T-helper 2 cell treated with Interferon-gamma antibody and Interleukin-4, amounts not matched to agents 5 μg/mL and 100 μg/mL, for 36 hours (primary cell): ENCODE data around the gene IVNS1ABP.
A peak's percentile ranks its signal among the peaks of the same experiment; 100 is the strongest.
"Not testable (repeated sequence)": the region's sequence is repeated elsewhere in the genome, so short reads cannot be mapped to it uniquely, and the experiment has no call there.

ENCODE experiments used
- DNase-seq: peaks from one replicate; pipeline ENCODE4 v3.0.0; 2021; ENCODE audit warnings: low spot score
- H3K27ac Mint-ChIP-seq: one replicate; pipeline ENCODE4 v1.8.0; 2021; ENCODE audit warnings: mild to moderate bottlenecking, mixed read lengths
- H3K27me3 Mint-ChIP-seq: one replicate; pipeline ENCODE4 v1.8.0; 2021; ENCODE audit warnings: low read depth, mixed read lengths
- H3K36me3 Mint-ChIP-seq: one replicate; pipeline ENCODE4 v1.8.0; 2021; ENCODE audit warnings: low read depth, mixed read lengths
- H3K4me1 Mint-ChIP-seq: one replicate; pipeline ENCODE4 v1.8.0; 2021; ENCODE audit warnings: low read depth, mixed read lengths
- H3K4me3 Mint-ChIP-seq: one replicate; pipeline ENCODE4 v1.8.0; 2022; ENCODE audit warnings: mild to moderate bottlenecking, moderate library complexity, mixed read lengths
- H3K9me3 Mint-ChIP-seq: one replicate; pipeline ENCODE4 v1.8.0; 2021; ENCODE audit warnings: mixed read lengths

IVNS1ABP gene

DNA sequence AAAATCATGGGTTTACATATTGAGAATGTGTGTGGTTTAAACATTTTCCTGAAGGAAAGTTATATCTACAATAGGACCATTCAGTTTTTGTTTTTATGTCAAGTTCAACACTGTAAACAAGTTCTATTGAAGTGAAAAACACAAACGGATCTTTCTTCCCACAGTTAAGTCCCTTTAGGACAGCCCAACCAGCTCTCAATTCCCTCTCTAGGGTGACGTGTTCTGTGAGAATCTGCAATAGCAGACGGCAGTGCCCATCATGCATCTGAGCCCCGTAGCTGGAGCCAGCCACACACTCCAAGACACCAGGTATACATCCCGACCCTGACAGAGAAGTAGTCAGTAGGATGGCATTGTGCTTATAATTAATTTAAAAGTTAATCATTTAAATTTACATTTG, 26.3 kb upstream of the IVNS1ABP start:
- Mint-ChIP-seq H3K27me3 (no peaks in the 10 kb centered on the region), H3K9me3 (peaks cover 3% of the 10 kb centered on the region), H3K27ac (no peak overlapping the region), H3K4me3 (no peak overlapping the region), H3K4me1 (peaks cover 43% of the 10 kb centered on the region), H3K36me3 (peaks cover 7% of the 10 kb centered on the region)
- no peak for DNase-seq

GRCh38 chr1:185342672-185343259, 25.7 kb upstream of the IVNS1ABP start:
- H3K4me1 Mint-ChIP-seq, result peaks cover 44% of the 10 kb centered on the region
- peaks cover 7% of the 10 kb centered on the region for H3K36me3 Mint-ChIP-seq

DNA sequence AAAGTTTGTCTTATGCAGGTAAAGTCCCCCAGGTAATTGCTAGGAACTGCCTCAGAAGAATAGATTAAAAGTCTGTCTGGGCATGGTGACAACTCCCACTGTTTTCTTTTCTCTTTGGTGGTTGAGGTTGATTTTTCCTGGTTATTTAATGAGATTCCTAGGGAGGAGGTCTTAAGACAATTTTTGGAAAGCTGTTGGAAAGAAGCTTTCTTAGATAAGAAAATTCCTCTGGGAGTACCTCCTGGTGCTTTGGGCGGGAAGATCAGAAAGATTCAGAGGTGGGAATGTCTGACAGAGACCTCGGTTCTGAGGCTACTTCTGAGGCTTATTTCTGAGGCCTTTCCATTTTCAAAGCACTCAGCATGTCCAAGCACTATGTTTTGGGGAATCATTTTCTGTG, 25.0 kb upstream of the IVNS1ABP start:
- H3K4me1 Mint-ChIP-seq, result peaks cover 47% of the 10 kb centered on the region
- no peaks in the 10 kb centered on the region for H3K27me3 Mint-ChIP-seq
- H3K4me3 Mint-ChIP-seq, result no peak overlapping the region
- DNase-seq, result no peak
- peaks cover 10% of the 10 kb centered on the region for H3K36me3 Mint-ChIP-seq
- peaks cover 3% of the 10 kb centered on the region for H3K9me3 Mint-ChIP-seq
- H3K27ac Mint-ChIP-seq, result no peak overlapping the region

More at GRCh38 chr1:185342672-185343259, 25.7 kb upstream of the IVNS1ABP start:
- Mint-ChIP-seq H3K27ac (no peak overlapping the region), H3K27me3 (no peaks in the 10 kb centered on the region), H3K4me3 (no peak overlapping the region), H3K9me3 (peaks cover 3% of the 10 kb centered on the region)
- DNase-seq, result no peak

GRCh38 chr1:185341196-185341781, 24.2 kb upstream of the IVNS1ABP start:
- Mint-ChIP-seq H3K9me3 (peaks cover 3% of the 10 kb centered on the region), H3K27ac (no peak overlapping the region), H3K4me1 (peaks cover 45% of the 10 kb centered on the region), H3K36me3 (peaks cover 10% of the 10 kb centered on the region), H3K4me3 (no peak overlapping the region), H3K27me3 (no peaks in the 10 kb centered on the region)
- DNase-seq, result no peak

- Mint-ChIP-seq H3K4me1 (peaks cover 37% of the 10 kb centered on the region), H3K27ac (peak overlapping the region; percentile 79), H3K27me3 (no peaks in the 10 kb centered on the region), H3K36me3 (peaks cover 9% of the 10 kb centered on the region), H3K4me3 (peak overlapping the region; percentile 70), H3K9me3 (peaks cover 3% of the 10 kb centered on the region)
- peak; percentile 44 for DNase-seq
Measured at GRCh38 chr1:185338719-185339622, 21.9 kb upstream of the IVNS1ABP start.

GRCh38 chr1:185337246-185337645, 20.2 kb upstream of the IVNS1ABP start:
- Mint-ChIP-seq H3K27me3 (no peaks in the 10 kb centered on the region), H3K27ac (peak overlapping the region; percentile 27), H3K9me3 (peaks cover 3% of the 10 kb centered on the region), H3K36me3 (peaks cover 9% of the 10 kb centered on the region), H3K4me1 (peaks cover 37% of the 10 kb centered on the region), H3K4me3 (no peak overlapping the region)
- no peak for DNase-seq

DNA sequence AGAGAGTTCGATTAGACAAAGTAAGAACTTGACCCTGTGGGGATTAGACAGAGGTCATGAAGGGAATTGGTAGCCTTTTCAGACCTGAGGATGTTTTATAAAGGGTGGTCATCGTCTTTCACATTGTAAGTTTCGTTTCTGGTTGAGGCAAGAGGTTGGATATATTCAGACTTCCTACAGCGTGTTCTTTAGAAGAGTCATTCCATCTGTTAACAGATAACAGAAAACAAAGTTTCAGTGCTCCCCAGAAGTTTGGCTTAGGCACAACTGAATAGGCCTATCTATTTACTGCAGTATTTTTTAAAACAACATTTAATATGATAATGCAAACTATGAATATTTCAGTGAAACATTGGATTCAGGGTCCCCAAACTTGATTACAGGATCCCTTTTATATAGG, 17.1 kb upstream of the IVNS1ABP start:
- H3K27me3 Mint-ChIP-seq, result no peaks in the 10 kb centered on the region
- H3K27ac Mint-ChIP-seq, result no peak overlapping the region
- peaks cover 22% of the 10 kb centered on the region for H3K4me1 Mint-ChIP-seq
- no peaks in the 10 kb centered on the region for H3K9me3 Mint-ChIP-seq
- peaks cover 4% of the 10 kb centered on the region for H3K36me3 Mint-ChIP-seq
- H3K4me3 Mint-ChIP-seq, result no peak overlapping the region
- no peak for DNase-seq

GRCh38 chr1:185328255-185328654, 11.2 kb upstream of the IVNS1ABP start:
- H3K4me1 Mint-ChIP-seq, result peaks cover 7% of the 10 kb centered on the region
- peaks cover 3% of the 10 kb centered on the region for H3K36me3 Mint-ChIP-seq
- no peak overlapping the region for H3K27ac Mint-ChIP-seq
- H3K4me3 Mint-ChIP-seq, result no peak overlapping the region
- no peak for DNase-seq
- H3K27me3 Mint-ChIP-seq, result no peaks in the 10 kb centered on the region
- no peaks in the 10 kb centered on the region for H3K9me3 Mint-ChIP-seq

DNA sequence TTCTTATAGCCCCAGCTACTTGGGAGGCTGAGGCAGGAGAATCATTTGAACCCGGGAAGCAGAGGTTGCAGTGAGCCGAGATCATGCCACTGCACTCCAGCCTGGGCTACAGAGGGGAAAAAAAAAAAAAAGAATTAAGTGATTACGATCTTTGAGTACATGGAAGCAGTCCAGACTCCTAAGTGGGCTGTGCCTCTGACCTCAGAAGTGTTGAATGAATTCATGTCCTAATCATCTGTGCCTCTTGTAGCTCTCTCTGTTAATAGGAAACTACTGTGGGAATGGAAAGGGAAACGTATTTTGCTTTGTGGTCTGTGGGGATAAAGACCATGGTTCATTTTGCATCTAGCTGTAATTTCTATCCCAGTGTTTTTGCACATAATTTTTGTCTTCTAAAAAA, 8.4 kb upstream of the IVNS1ABP start:
- H3K4me1 Mint-ChIP-seq, result peaks cover 8% of the 10 kb centered on the region
- H3K27me3 Mint-ChIP-seq, result no peaks in the 10 kb centered on the region
- H3K4me3 Mint-ChIP-seq, result no peak overlapping the region
- H3K9me3 Mint-ChIP-seq, result peaks cover 7% of the 10 kb centered on the region
- no peak for DNase-seq
- H3K36me3 Mint-ChIP-seq, result peaks cover 11% of the 10 kb centered on the region
- H3K27ac Mint-ChIP-seq, result no peak overlapping the region

DNA sequence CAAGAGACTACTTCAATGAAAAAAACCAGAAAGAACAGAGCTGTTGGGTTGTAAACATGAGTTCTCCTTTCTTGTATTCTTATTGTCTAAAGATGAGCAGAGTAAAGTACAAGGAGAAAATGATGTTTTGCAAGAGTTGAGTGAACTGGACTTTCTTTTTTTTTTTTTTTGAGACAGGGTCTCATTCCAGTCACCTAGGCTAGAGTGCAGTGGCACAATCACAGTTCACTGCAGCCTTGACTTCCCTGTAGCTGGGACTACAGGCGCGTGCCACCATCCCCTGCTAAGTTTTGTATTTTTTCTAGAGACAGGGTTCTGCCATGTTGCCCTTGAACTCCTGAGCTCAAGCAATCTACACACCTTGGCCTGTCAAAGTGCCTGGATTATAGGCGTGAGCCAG, 7.1 kb upstream of the IVNS1ABP start:
- H3K36me3 Mint-ChIP-seq, result peaks cover 14% of the 10 kb centered on the region
- DNase-seq, result no peak
- H3K4me1 Mint-ChIP-seq, result peaks cover 8% of the 10 kb centered on the region
- no peaks in the 10 kb centered on the region for H3K27me3 Mint-ChIP-seq
- H3K4me3 Mint-ChIP-seq, result no peak overlapping the region
- H3K9me3 Mint-ChIP-seq, result peaks cover 7% of the 10 kb centered on the region
- H3K27ac Mint-ChIP-seq, result no peak overlapping the region

DNA sequence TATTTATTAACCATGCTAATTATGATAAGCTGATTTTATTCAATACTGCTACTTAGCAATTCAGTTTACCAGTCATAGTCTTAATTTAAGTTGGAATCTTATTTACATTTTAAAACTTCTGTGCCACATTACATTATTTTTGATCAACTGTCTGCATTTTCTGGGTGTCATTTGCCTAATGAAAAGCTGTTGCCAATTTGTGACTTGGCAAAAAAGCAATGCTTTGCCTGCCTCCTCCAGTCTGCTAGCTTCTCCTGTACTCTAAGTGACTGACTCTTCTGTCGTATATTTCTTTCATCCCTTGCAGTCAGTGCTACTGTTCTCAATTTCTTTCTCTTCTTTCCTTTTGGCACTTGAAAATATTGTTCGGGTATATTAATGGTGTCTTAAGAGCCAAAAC, 5.6 kb upstream of the IVNS1ABP start:
- DNase-seq, result no peak
- peaks cover 13% of the 10 kb centered on the region for H3K36me3 Mint-ChIP-seq
- H3K4me3 Mint-ChIP-seq, result no peak overlapping the region
- no peaks in the 10 kb centered on the region for H3K27me3 Mint-ChIP-seq
- H3K4me1 Mint-ChIP-seq, result peaks cover 18% of the 10 kb centered on the region
- H3K9me3 Mint-ChIP-seq, result peaks cover 7% of the 10 kb centered on the region
- H3K27ac Mint-ChIP-seq, result no peak overlapping the region

GRCh38 chr1:185321653-185322221, 4.7 kb upstream of the IVNS1ABP start:
- not testable (repeated sequence) for DNase-seq, H3K4me3 Mint-ChIP-seq, H3K27ac Mint-ChIP-seq, H3K27me3 Mint-ChIP-seq, H3K9me3 Mint-ChIP-seq
- peaks cover 22% of the 10 kb centered on the region for H3K4me1 Mint-ChIP-seq
- H3K36me3 Mint-ChIP-seq, result peaks cover 13% of the 10 kb centered on the region

DNA sequence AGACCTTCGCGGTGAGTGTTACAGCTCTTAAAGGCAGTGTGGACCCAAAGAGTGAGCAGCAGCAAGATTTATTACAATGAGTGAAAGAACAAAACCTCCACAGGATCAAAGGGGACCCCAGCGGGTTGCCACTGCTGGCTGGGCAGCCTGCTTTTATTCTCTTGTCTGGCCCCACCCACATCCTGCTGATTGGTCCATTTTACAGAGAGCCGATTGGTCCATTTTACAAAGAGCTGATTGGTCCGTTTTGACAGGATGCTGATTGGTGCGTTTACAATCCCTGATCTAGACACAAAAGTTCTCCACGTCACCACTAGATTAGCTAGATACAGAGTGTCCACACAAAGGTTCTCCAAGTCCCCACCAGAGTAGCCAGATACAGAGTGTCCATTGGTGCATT, 4.1 kb upstream of the IVNS1ABP start:
- not testable (repeated sequence) for H3K9me3 Mint-ChIP-seq, H3K27ac Mint-ChIP-seq, DNase-seq, H3K27me3 Mint-ChIP-seq, H3K4me3 Mint-ChIP-seq
- peaks cover 22% of the 10 kb centered on the region for H3K4me1 Mint-ChIP-seq
- H3K36me3 Mint-ChIP-seq, result peaks cover 15% of the 10 kb centered on the region

GRCh38 chr1:185319139-185319475, 2.1 kb upstream of the IVNS1ABP start:
- peaks cover 7% of the 10 kb centered on the region for H3K9me3 Mint-ChIP-seq
- H3K27me3 Mint-ChIP-seq, result no peaks in the 10 kb centered on the region
- no peak overlapping the region for H3K4me3 Mint-ChIP-seq
- DNase-seq, result no peak
- H3K4me1 Mint-ChIP-seq, result peaks cover 31% of the 10 kb centered on the region
- H3K36me3 Mint-ChIP-seq, result peaks cover 30% of the 10 kb centered on the region
- no peak overlapping the region for H3K27ac Mint-ChIP-seq
